ENCODE measurements around the gene KIF1C.

- TF ChIP-seq CTCF (IDR thresholded peaks at IDR 0.05) (no peak), POLR2A (IDR thresholded peaks at IDR 0.05) (no peak)
Observed at GRCh38 chr17:5033352-5034015, 35.7 kb downstream of the KIF1C start.
